Osteocyte (in vitro differentiated cells): ENCODE measurements around the gene MTMR11. TPM values are rescaled to one million over a fixed set of nuclear protein-coding genes. Genes with fewer than 3 reads are reported as not detected.
"Not testable (repeated sequence)": the region's sequence is repeated elsewhere in the genome, so short reads cannot be mapped to it uniquely, and the experiment has no call there.

ENCODE experiments used
- DNase-seq: peaks from one replicate; pipeline ENCODE4 v3.0.0; 2021; ENCODE audit warnings: mixed read lengths; ENCODE audit not compliant: unreplicated experiment; ENCODE audit errors: extremely low spot score
- H3K27ac Mint-ChIP-seq: one replicate; pipeline ENCODE4 v1.8.0; 2021; ENCODE audit warnings: mild to moderate bottlenecking, mixed read lengths; ENCODE audit not compliant: unreplicated experiment
- H3K27me3 Mint-ChIP-seq: one replicate; pipeline ENCODE4 v1.8.0; 2021; ENCODE audit warnings: mixed read lengths; ENCODE audit not compliant: unreplicated experiment
- H3K36me3 Mint-ChIP-seq: one replicate; pipeline ENCODE4 v1.8.0; 2021; ENCODE audit warnings: mixed read lengths; ENCODE audit not compliant: unreplicated experiment
- H3K4me1 Mint-ChIP-seq: one replicate; pipeline ENCODE4 v1.8.0; 2021; ENCODE audit warnings: mixed read lengths; ENCODE audit not compliant: unreplicated experiment
- H3K4me3 Mint-ChIP-seq: one replicate; pipeline ENCODE4 v1.8.0; 2021; ENCODE audit warnings: mild to moderate bottlenecking, moderate library complexity, mixed read lengths; ENCODE audit not compliant: unreplicated experiment
- H3K9me3 Mint-ChIP-seq: one replicate; pipeline ENCODE4 v1.8.0; 2021; ENCODE audit warnings: mixed read lengths; ENCODE audit not compliant: unreplicated experiment
- total RNA-seq: library from RNA; stranded (reverse); gene quantifications from 2 replicates; pipeline ENCODE4 v1.2.1, GENCODE V29; 2021
- TF ChIP-seq, protein P1 (sequence below): fragments of 200-600 bp; sonication (generic); IDR thresholded peaks from 2 replicates; pipeline ENCODE4 v1.5.0; 2021; ENCODE audit warnings: antibody characterized with exemption, mild to moderate bottlenecking, moderate library complexity

MTMR11 gene
- total RNA-seq, 1 donor from 2014 or later = 14.8 TPM

DNA sequence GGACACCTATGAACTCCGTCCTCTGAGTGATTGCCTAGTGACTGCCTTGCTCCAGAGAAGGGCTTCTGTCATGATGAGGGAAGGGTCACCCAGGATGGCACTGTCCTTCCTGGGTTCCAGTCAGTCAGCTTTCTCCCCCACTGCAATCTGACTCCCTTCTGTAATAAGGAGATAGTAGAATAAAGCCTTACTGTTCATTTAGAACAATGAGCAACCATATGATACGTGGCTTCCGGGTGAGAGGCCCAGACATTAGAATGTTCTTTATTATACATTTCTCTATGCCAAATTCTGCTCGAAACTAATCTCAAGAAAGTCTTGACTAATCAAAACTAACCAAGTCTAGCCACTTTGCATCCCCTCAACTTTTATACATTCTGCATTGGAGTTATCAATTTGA, 8.5 kb upstream of the MTMR11 start:
- peaks cover 2% of the 10 kb centered on the region for H3K4me1 Mint-ChIP-seq
- no peak overlapping the region for H3K27ac Mint-ChIP-seq

DNA sequence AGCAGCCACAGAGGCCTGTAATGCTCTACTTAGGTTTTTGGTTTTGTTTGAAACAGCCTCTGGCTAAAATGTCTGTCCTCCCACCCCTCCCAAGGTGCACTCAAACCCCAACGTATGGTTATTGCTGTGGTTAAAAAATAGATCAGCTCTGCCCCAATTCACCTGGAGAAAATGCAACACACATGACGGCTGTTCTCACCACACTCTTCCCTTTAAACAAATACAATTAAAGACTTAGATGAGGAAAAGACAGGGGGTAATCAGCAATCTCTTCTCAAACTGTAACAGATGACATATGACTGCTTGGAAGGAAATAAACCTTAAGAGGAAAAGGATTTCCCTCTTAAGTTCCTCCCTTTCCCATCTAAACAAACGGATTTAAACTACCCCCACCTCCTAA, 6.2 kb upstream of the MTMR11 start:
- Mint-ChIP-seq H3K27me3 (no peaks in the 10 kb centered on the region), H3K4me3 (no peak overlapping the region), H3K36me3 (peaks cover 19% of the 10 kb centered on the region), H3K9me3 (no peaks in the 10 kb centered on the region), H3K27ac (no peak overlapping the region), H3K4me1 (peaks cover 20% of the 10 kb centered on the region)
- TF ChIP-seq, protein P1, sequence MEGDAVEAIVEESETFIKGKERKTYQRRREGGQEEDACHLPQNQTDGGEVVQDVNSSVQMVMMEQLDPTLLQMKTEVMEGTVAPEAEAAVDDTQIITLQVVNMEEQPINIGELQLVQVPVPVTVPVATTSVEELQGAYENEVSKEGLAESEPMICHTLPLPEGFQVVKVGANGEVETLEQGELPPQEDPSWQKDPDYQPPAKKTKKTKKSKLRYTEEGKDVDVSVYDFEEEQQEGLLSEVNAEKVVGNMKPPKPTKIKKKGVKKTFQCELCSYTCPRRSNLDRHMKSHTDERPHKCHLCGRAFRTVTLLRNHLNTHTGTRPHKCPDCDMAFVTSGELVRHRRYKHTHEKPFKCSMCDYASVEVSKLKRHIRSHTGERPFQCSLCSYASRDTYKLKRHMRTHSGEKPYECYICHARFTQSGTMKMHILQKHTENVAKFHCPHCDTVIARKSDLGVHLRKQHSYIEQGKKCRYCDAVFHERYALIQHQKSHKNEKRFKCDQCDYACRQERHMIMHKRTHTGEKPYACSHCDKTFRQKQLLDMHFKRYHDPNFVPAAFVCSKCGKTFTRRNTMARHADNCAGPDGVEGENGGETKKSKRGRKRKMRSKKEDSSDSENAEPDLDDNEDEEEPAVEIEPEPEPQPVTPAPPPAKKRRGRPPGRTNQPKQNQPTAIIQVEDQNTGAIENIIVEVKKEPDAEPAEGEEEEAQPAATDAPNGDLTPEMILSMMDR = no peak
- DNase-seq = no peak

More for the DNA sequence above, 8.5 kb upstream of the MTMR11 start:
- no peaks in the 10 kb centered on the region for H3K9me3 Mint-ChIP-seq
- DNase-seq = no peak
- TF ChIP-seq, protein P1 = no peak
- no peak overlapping the region for H3K4me3 Mint-ChIP-seq
- H3K27me3 Mint-ChIP-seq = no peaks in the 10 kb centered on the region
- H3K36me3 Mint-ChIP-seq = peaks cover 38% of the 10 kb centered on the region

DNA sequence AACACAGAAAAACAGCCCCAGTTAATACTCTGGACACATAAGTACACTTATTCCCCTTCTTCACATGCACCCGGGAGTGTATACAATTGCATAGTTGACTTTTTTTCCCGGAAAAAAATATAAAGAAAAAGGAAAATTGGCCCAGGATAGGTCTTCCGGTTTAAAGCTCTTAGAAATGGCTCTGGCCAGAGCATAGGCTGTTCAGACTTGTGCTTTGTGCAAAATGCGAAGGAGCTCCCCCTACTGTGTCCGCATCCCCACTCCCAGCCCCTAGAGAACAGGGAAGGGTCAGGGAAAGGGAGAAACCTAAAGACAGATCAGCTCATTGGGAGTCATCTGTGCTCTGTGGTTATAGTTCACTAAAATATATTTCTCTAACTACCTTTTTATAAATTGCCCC, 5.5 kb upstream of the MTMR11 start:
- Mint-ChIP-seq H3K36me3 (peaks cover 15% of the 10 kb centered on the region), H3K4me1 (peaks cover 27% of the 10 kb centered on the region), H3K9me3 (no peaks in the 10 kb centered on the region), H3K4me3 (no peak overlapping the region), H3K27ac (no peak overlapping the region), H3K27me3 (no peaks in the 10 kb centered on the region)
- no peak for DNase-seq
- TF ChIP-seq, protein P1 = peak; percentile 32

DNA sequence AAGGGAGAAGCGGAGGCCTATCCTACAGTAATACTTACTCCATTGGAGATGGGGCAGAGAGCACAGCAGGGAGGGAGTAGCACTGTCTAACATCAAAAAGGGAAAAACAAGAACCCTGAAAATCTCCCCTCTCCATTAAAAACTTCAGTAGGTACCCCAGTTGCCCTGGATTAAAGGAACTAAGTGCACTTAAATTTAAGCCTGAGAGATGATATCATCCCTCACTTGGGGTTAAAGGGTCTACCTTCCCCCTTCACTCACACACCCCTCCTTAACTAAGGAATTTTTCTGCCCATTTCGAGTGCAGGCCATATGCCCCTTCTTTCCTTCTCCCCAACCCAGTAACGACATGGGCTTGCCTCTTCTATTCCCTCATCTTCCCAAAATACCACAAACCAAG, 3.7 kb upstream of the MTMR11 start:
- Mint-ChIP-seq H3K36me3 (peaks cover 11% of the 10 kb centered on the region), H3K27ac (peak overlapping the region; percentile 93), H3K27me3 (no peaks in the 10 kb centered on the region), H3K4me1 (peaks cover 45% of the 10 kb centered on the region), H3K9me3 (no peaks in the 10 kb centered on the region), H3K4me3 (no peak overlapping the region)
- no peak for DNase-seq
- TF ChIP-seq, protein P1 = no peak

DNA sequence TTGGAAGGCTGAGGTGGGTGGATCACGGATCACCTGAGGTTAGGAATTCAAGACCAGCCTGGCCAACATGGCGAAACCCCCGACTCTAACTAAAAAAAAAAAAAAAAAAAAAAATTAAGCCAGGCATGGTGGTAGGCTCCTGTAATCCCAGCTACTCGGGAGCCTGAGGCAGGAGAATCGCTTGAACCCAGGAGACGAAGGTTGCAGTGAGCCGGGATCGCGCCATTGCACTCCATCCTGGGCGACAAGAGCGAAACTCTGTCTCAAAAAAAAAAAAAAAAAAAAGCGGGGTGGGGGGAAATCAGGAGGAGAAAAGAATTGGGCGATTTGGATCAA, 2.0 kb upstream of the MTMR11 start:
- peak overlapping the region; percentile 65 for H3K4me3 Mint-ChIP-seq
- not testable (repeated sequence) for H3K36me3 Mint-ChIP-seq, H3K9me3 Mint-ChIP-seq, DNase-seq, H3K27me3 Mint-ChIP-seq
- H3K27ac Mint-ChIP-seq = peak overlapping the region; percentile 93
- H3K4me1 Mint-ChIP-seq = peaks cover 47% of the 10 kb centered on the region

DNA sequence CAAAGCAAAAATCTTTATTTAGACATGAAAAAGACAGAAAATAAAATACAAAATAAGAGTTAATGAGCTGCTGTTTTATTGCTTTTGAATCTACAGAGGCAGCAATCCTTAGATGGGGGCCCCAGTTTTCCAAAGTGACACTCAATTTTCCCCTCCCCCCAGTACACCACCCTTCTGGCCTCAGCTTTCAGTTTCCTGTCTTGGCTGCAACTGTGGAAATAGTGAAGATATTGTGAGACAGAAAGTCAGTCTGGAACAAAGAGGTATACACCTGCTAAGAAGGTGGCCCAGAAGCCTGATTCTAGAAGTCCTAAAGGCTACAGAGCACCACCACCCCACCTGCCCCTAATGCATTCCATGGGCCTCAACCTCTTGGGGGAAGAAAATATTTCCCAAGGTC, 1.1 kb upstream of the MTMR11 start:
- H3K4me1 Mint-ChIP-seq = peaks cover 47% of the 10 kb centered on the region
- DNase-seq = no peak
- H3K4me3 Mint-ChIP-seq = peak overlapping the region; percentile 86
- H3K36me3 Mint-ChIP-seq = peaks cover 4% of the 10 kb centered on the region
- no peaks in the 10 kb centered on the region for H3K27me3 Mint-ChIP-seq
- H3K9me3 Mint-ChIP-seq = no peaks in the 10 kb centered on the region
- H3K27ac Mint-ChIP-seq = peak overlapping the region; percentile 71
- TF ChIP-seq, protein P1 = no peak
